OCI-LY1 (cell line): ENCODE measurements around the gene DENND1A.

ENCODE experiments used
- H2AFZ ChIP-seq: fragments of 200-600 bp; sonication (generic), shearing (Covaris generic); 2 replicates; pipeline ENCODE4 v1.6.0; 2014; ENCODE audit warnings: antibody characterized with exemption, mild to moderate bottlenecking, low read length
- H3F3A ChIP-seq: fragments of 200-600 bp; sonication (generic), shearing (Covaris generic); 2 replicates; pipeline ENCODE4 v1.6.0; 2014; ENCODE audit warnings: mild to moderate bottlenecking, antibody characterized with exemption, low read length, moderate library complexity; ENCODE audit not compliant: insufficient read depth
- H3K27ac ChIP-seq: fragments of 200-600 bp; sonication (generic); 2 replicates; pipeline ENCODE4 v1.5.1; 2014; ENCODE audit warnings: low read length, mixed run types, mild to moderate bottlenecking, low read depth; ENCODE audit not compliant: poor library complexity, severe bottlenecking
- H3K27me3 ChIP-seq: fragments of 200-600 bp; sonication (generic); 2 replicates; pipeline ENCODE4 v1.6.0; 2014; ENCODE audit warnings: antibody characterized with exemption, mild to moderate bottlenecking, low read length, moderate library complexity; ENCODE audit not compliant: insufficient read depth
- H3K36me3 ChIP-seq: fragments of 200-600 bp; sonication (generic); 2 replicates; pipeline ENCODE4 v1.6.1; 2014; ENCODE audit warnings: mild to moderate bottlenecking, antibody characterized with exemption, low read length, moderate library complexity, mixed read lengths; ENCODE audit not compliant: insufficient read depth
- H3K4me1 ChIP-seq: fragments of 200-600 bp; sonication (generic); 2 replicates; pipeline ENCODE4 v1.5.1; 2014; ENCODE audit warnings: mild to moderate bottlenecking, low read length, moderate library complexity; ENCODE audit not compliant: insufficient read depth, severe bottlenecking
- H3K4me2 ChIP-seq: fragments of 200-600 bp; sonication (generic), shearing (Covaris generic); 2 replicates; pipeline ENCODE4 v1.6.1; 2014; ENCODE audit warnings: low read length
- H3K4me3 ChIP-seq: fragments of 200-600 bp; sonication (generic); 2 replicates; pipeline ENCODE4 v1.5.1; 2014; ENCODE audit warnings: low read length, low read depth, mild to moderate bottlenecking, mixed read lengths; ENCODE audit not compliant: poor library complexity, severe bottlenecking
- H3K79me2 ChIP-seq: fragments of 200-600 bp; shearing (Covaris generic); 2 replicates; pipeline ENCODE4 v1.6.1; 2016; ENCODE audit warnings: mixed run types, low read length, mixed read lengths; ENCODE audit not compliant: insufficient read depth
- H3K9ac ChIP-seq: fragments of 200-600 bp; sonication (generic), shearing (Covaris generic); 2 replicates; pipeline ENCODE4 v1.6.1; 2014; ENCODE audit warnings: mild to moderate bottlenecking, low read length, mixed read lengths
- H3K9me2 ChIP-seq: fragments of 200-600 bp; sonication (generic), shearing (Covaris generic); 2 replicates; pipeline ENCODE4 v1.6.1; 2014; ENCODE audit warnings: low read depth, mild to moderate bottlenecking, low read length, mixed read lengths
- H3K9me3 ChIP-seq: fragments of 200-600 bp; shearing (Covaris generic); 2 replicates; pipeline ENCODE4 v1.6.1; 2014; ENCODE audit warnings: low read length, mixed read lengths
- H4K20me1 ChIP-seq: fragments of 200-600 bp; sonication (generic), shearing (Covaris generic); 2 replicates; pipeline ENCODE4 v1.6.0; 2016; ENCODE audit warnings: mild to moderate bottlenecking, low read length; ENCODE audit not compliant: insufficient read depth
- CTCF ChIP-seq: fragments of 200-600 bp; sonication (generic), shearing (Covaris generic); IDR thresholded peaks from 2 replicates; pipeline ENCODE4 v1.5.1; 2017; ENCODE audit warnings: mild to moderate bottlenecking, antibody characterized with exemption, low read length, moderate library complexity, mixed read lengths
- EZH2 ChIP-seq: fragments of 200-600 bp; sonication (generic), shearing (Covaris generic); IDR thresholded peaks from 2 replicates; pipeline ENCODE4 v1.8.0; 2017; ENCODE audit warnings: borderline replicate concordance, mixed run types, mild to moderate bottlenecking, antibody characterized with exemption, low read length, moderate library complexity, mixed read lengths

The DENND1A gene

GRCh38 chr9:123475407-123475806 is 454.5 kb downstream of the DENND1A start:
- no peaks in the 10 kb centered on the region for H3F3A ChIP-seq
- H3K4me1 ChIP-seq: peaks cover 19% of the 10 kb centered on the region
- peak overlapping the region; percentile 43 for H3K27ac ChIP-seq
- H3K4me2 ChIP-seq: no peak overlapping the region
- TF ChIP-seq EZH2 (no peak), CTCF (no peak)
- no peaks in the 10 kb centered on the region for H3K79me2 ChIP-seq
- no peaks in the 10 kb centered on the region for H4K20me1 ChIP-seq
- no peak overlapping the region for H3K4me3 ChIP-seq
- no peaks in the 10 kb centered on the region for H3K27me3 ChIP-seq
- H3K36me3 ChIP-seq: no peaks in the 10 kb centered on the region
- no peaks in the 10 kb centered on the region for H3K9me3 ChIP-seq
- no peaks in the 10 kb centered on the region for H3K9me2 ChIP-seq
- H2AFZ ChIP-seq: no peak overlapping the region
- H3K9ac ChIP-seq: no peak overlapping the region

- Histone ChIP-seq H3K4me3 (no peak overlapping the region), H3K9me3 (no peaks in the 10 kb centered on the region), H3F3A (no peaks in the 10 kb centered on the region), H3K27me3 (no peaks in the 10 kb centered on the region), H3K9ac (no peak overlapping the region), H3K36me3 (no peaks in the 10 kb centered on the region), H3K27ac (no peak overlapping the region), H2AFZ (no peak overlapping the region), H3K9me2 (no peaks in the 10 kb centered on the region), H3K4me1 (peaks cover 25% of the 10 kb centered on the region), H3K4me2 (no peak overlapping the region), H3K79me2 (no peaks in the 10 kb centered on the region), H4K20me1 (no peaks in the 10 kb centered on the region)
- TF ChIP-seq EZH2 (no peak), CTCF (no peak)
These were observed 456.9 kb downstream of the DENND1A start for GRCh38 chr9:123472862-123473614.

- H3K27ac ChIP-seq: no peak overlapping the region
- no peak overlapping the region for H3K4me3 ChIP-seq
- H3K4me2 ChIP-seq: no peak overlapping the region
- H3K4me1 ChIP-seq: peaks cover 25% of the 10 kb centered on the region
- H3K36me3 ChIP-seq: no peaks in the 10 kb centered on the region
- no peaks in the 10 kb centered on the region for H3K79me2 ChIP-seq
- no peak overlapping the region for H3K9ac ChIP-seq
- no peaks in the 10 kb centered on the region for H3F3A ChIP-seq
- H4K20me1 ChIP-seq: no peaks in the 10 kb centered on the region
- H2AFZ ChIP-seq: no peak overlapping the region
- TF ChIP-seq CTCF (no peak), EZH2 (no peak)
- H3K9me3 ChIP-seq: no peaks in the 10 kb centered on the region
- no peaks in the 10 kb centered on the region for H3K9me2 ChIP-seq
- no peaks in the 10 kb centered on the region for H3K27me3 ChIP-seq
These were observed 457.9 kb downstream of the DENND1A start for GRCh38 chr9:123471843-123472570.
